C4-2B (cell line): Measurements from ENCODE around the gene MEGF8.

Experiments used
- H3K27ac ChIP-seq: fragments of 450-650 bp; 2 replicates; pipeline ENCODE4 v1.5.1; 2017
- ZFX ChIP-seq: fragments of 450-650 bp; IDR thresholded peaks from 2 replicates; pipeline ENCODE4 v1.6.1; 2017
- TF ChIP-seq, protein P1 (sequence below): fragments of 450-650 bp; conservative IDR thresholded peaks from 2 replicates; pipeline ENCODE4 v1.5.1; 2017; ENCODE audit warnings: mild to moderate bottlenecking

The MEGF8 gene

DNA sequence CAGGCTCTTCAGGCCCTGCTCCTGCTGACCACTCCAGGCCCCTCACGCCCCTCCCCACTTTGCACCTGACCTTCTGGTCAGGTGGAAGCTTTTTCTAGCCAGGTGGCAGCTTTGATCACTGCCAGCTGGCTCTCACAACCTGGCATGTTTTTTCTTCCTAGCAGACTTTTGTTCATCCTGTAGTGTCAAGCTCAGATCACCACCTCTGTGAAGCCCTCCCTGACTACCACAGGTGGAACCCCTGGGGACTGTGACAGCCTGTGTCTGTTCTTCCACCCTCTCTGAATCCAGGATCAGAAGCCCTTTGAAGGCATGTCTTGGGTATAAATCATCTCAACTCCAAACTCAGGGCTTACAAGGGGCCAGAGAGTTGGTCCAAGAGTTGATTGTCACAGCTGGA, 75.0 kb downstream of the MEGF8 start:
- no peak for TF ChIP-seq ZFX
- TF ChIP-seq, protein P1, sequence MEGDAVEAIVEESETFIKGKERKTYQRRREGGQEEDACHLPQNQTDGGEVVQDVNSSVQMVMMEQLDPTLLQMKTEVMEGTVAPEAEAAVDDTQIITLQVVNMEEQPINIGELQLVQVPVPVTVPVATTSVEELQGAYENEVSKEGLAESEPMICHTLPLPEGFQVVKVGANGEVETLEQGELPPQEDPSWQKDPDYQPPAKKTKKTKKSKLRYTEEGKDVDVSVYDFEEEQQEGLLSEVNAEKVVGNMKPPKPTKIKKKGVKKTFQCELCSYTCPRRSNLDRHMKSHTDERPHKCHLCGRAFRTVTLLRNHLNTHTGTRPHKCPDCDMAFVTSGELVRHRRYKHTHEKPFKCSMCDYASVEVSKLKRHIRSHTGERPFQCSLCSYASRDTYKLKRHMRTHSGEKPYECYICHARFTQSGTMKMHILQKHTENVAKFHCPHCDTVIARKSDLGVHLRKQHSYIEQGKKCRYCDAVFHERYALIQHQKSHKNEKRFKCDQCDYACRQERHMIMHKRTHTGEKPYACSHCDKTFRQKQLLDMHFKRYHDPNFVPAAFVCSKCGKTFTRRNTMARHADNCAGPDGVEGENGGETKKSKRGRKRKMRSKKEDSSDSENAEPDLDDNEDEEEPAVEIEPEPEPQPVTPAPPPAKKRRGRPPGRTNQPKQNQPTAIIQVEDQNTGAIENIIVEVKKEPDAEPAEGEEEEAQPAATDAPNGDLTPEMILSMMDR, result no peak
- H3K27ac ChIP-seq, result no peak overlapping the region; the same call in 1 of the 2 replicates

DNA sequence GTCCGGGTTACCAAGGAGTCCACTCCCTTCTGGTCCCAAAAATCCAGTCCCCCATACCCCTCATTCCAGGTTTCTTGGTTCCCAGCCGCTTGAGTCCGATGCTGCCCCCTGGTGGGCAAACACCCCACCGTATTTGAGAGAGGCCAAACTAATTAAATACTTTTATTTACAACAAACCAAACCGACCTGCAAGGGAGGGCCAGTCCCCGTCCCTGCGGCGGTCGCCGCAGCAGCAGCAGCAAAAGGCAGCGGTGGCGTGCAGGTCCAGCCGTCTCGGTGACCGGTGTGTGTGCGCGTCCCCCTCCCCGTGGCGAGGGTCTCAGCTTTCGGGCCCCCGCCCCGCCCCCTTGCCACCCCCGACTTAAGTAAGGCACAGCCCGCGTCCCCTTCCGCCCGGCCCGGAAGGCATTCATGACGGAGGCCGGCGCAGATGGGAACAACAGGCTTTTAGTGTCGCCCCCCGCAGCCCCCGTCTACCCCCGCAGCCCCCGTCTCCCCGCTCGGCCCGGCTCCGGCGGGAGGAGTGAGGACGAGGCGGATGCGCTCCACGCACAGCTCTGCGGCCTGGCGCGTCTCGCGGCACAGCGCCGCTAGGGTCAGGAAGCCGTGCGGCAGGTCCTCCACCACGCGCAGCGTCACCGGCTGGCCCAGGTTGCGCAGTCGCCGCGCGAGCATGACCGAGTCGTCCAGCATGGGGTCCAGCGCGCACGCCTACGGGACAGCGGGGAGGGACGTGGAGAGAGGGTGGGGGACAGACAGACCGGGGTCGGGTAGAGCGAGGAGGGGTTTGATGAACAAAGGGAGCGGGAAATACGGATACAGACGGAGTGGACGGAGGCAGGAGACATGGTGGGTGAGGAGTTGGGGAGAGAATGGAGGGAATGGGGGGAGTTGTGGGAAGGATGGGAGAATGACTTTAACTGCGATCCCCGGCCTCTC, 76.2 kb downstream of the MEGF8 start:
- H3K27ac ChIP-seq, result peak overlapping the region; percentile 58

DNA sequence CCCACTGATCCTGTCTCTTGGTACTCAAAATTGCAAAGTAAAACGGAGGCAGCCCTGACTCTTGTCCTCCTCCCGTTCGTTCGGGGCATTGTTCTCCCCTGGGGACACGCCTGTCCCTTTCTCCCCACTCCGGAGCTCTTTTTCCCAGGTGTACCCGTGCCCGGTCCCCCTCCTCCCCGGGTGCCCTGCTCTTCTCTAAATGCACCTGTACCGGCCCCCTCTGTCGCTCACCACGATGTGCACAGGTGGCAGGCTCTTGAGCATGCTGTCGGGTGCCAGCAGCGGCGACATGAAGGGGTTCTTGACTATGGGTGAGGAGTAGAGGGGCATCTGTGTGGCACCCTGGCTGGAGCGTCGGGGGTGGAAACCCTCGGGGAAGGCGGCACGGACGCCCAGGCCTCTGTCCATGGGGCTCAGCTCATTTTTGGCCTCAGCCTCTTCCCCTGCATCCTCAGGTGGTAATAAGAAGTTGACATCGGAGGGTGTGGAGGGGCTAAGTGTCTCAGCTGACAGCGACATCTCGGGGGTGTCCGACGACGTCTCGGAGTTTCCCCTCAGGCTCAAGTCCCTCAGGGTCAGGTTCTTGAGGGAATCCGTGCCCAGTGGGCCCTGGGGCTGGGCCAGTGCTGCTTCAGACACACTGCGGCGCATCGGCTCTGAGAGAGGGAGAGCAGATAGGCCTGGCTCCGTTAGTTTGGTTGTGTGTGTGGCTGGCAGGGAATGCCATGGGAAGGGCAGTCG, 77.1 kb downstream of the MEGF8 start:
- peak overlapping the region; percentile 58 for H3K27ac ChIP-seq

More for the DNA sequence above, 76.2 kb downstream of the MEGF8 start:
- TF ChIP-seq ZFX, result peak; percentile 26; the same call in 1 of the 2 replicates
- TF ChIP-seq, protein P1, result peak; percentile 71

DNA sequence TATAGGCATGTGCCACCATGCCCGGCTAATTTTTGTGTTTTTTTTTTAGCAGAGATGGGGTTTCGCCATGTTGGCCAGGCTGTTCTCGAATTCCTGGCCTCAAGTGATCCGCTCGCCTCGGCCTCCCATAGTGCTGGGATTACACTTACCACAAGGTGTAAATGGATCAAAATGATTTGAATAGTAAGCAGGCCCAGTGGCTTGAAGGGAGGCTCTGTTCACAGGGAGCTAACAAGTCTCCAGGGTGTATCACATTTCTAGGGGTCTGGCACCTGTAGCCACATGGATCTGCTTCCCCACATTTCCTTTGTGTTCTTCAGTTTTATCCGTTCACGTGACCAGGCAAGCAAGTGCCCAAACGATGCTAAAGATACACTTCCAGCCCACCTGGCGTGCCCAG, 78.2 kb downstream of the MEGF8 start:
- TF ChIP-seq ZFX, result no peak
- TF ChIP-seq, protein P1, result no peak
- H3K27ac ChIP-seq, result no peak overlapping the region

More for the DNA sequence above, 77.1 kb downstream of the MEGF8 start:
- TF ChIP-seq, protein P1, result no peak
- TF ChIP-seq ZFX, result no peak

DNA sequence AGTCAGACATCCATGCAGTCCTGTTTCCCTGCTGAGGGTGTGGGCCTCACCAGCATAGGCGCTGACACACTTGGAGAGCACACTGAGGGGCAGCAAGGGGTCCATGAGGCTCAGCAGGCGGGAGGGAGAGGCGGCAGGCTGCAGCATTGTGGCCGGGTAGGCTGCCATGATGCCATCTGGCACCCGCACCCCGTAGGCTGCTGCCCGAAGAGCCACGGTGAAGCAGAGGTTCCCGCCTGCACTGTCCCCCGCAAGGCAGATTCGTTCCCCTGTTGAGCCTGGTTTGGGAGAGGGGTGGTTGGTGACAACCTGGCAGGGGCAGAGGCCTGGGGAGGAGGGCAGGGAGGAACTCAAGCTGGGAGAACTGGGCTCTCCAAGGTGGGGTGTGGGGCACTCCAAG, 80.7 kb downstream of the MEGF8 start:
- TF ChIP-seq, protein P1, result no peak
- H3K27ac ChIP-seq, result no peak overlapping the region

DNA sequence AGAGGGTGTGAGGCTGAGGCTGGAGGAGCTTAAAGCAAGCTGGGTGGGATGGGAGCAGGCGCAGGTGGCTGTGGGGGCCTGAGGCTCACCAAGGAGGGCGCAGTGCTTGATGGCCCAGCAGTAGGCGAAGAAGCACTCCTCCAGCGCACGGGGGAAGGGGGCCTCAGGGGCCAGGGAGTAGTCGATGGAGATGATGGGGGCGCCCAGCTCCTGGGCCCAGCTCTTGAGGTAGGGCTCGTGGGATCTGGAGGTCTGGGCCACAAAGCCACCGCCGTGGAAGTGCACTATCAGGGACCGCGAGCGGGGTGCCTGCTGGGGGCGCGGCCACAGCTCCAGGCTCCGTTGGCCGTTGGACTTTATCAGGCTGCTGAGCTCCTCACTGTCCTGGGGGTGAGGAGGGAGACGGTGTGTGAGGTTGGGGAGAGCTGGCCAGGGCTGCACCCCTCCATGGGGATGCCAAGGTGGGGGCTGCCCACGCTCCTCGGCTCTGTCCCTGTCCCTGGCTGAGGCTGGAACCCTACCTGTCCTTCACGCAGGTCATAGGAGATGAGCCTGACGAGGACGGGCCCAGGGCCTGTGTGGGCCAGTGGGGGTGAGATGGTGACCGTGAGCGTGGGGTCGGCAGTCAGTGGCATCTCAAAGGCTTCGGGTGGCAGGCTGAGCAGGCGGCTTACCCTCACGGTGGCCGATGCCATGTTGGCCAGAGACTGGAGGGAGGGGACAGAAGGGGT, 81.8 kb downstream of the MEGF8 start:
- no peak overlapping the region for H3K27ac ChIP-seq
- TF ChIP-seq, protein P1, result no peak
- TF ChIP-seq ZFX, result no peak

DNA sequence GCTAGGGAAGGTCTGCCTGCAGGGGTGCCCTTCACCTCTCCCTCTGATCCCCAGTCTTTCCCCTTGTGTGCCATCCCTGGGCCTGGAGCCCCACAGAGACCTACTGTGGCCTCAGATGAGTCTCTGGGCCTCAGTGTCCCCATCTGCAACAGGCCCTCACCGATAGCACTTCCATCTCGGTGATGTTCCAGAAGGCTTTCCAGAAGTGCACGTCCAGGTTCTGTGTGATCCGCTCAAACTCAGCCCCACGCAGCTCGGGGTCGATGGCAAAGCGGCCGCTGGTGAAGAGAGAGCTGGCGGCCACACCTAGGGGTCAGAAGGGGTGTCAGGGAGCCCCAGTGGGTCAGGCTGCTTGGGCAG, 82.4 kb downstream of the MEGF8 start:
- no peak overlapping the region for H3K27ac ChIP-seq
- TF ChIP-seq, protein P1, result no peak
- no peak for TF ChIP-seq ZFX
